Renal cortical epithelial cell (primary cell): ENCODE measurements around the gene ANO6. TPM values are rescaled to one million over a fixed set of nuclear protein-coding genes. Genes with fewer than 3 reads are reported as not detected.
A peak's percentile ranks its signal among the peaks of the same experiment; 100 is the strongest.
"Not testable (repeated sequence)": the region's sequence is repeated elsewhere in the genome, so short reads cannot be mapped to it uniquely, and the experiment has no call there.

Experiments
- DNase-seq: peaks from one replicate; pipeline ENCODE4 v3.0.0-alpha.2; 2011; ENCODE audit warnings: low read depth
- total RNA-seq: library from RNA; depleted of rRNA; stranded (reverse); fragments of >200 nt; gene quantifications from 2 replicates; pipeline ENCODE4 v1.2.3, GENCODE V29; 2014

The ANO6 gene
- total RNA-seq, 1 donor from 2014 or later: 96.2 TPM

DNA sequence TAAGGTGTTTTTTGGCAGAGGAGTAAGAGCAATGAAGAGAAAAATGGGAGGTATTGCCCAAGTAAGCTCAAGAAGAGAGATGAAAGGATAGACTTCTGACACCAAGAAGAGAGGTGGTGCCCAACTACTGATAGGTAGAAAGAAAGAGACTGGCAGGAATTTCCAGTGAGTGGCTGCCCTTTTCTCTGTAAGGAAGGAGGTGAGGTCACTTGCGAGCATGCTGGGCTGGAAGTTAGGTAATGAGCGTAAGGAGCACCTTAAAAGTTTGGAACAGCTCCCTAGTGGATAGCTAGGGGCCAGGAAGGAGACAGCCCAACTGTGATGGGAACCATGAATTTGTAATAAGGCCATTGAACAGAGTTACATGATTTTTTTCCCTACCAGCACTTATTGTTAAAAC lies 127.0 kb downstream of the ANO6 start:
- DNase-seq: no peak

DNA sequence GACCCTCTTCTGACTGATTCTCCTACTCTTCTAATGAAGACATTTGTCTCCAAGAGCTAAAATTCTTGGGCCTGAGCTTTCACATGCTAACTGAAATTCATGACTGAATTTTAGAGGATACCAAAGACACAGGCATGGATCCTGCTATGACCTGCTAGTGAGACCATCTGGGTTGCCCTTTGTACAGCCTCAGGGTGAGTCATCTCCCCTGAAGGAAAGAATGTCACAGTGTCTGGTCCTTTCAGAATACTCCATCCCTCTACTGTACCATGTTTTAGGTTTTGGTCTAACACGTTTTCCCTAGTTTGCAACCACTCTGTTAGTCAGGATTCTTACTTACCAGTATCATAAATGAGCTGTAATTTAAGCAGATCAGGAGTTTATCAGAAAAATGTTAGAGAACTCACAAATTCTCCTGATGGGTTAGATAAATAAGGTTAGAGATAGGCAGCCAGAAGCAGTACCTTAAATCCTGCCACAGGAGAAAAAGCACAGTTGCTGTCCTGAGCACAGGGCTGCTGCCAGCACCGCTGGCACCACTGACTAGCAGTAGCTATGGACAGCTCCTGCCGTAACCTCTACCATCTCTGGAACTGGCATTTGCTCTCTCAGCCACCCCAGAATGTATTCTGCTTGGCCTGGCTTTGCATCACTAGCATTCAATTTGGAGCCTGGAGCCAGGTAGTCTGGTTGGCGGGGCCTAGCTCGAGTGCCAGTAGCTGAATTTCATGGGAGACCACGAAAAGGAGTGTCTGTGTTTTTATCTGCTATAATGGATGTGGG lies 127.6 kb downstream of the ANO6 start:
- peak; percentile 46 for DNase-seq

DNA sequence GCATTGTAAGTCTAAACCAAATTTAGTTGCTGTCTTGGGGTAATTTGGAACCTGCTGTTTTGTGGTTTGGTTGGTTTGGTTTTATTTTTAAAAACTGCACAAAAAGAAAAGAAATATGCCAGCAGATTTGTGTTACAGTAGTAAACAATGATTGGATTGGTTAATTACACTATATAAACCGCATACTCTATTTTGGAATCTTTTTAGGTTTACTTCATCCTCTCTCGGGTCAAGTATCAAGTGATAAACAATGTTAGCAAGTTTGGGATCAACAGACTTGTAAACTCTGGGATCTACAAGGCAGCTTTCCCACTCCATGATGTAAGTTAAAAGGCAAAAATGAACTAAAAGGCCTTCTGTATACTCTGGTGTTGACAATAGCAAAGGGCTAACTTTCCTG lies 132.4 kb downstream of the ANO6 start:
- no peak for DNase-seq

DNA sequence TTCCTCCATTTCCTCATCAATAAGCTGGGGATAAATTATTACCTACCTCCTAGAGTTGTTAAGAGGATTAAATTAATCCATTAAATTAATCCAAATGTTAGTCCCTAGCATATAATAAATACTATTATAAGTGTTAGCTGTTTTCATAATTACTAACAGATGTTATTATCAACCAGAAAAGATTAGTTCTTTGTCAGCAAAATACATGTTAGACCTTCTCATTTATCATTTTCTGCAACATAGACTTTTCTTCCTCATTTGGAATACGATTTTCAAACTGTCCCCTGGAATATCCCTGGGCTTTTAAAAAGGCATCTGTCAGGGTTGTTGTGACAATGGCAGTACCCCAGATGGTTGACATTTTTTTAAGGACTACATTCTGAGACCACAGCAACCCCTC lies 133.1 kb downstream of the ANO6 start:
- DNase-seq: no peak

DNA sequence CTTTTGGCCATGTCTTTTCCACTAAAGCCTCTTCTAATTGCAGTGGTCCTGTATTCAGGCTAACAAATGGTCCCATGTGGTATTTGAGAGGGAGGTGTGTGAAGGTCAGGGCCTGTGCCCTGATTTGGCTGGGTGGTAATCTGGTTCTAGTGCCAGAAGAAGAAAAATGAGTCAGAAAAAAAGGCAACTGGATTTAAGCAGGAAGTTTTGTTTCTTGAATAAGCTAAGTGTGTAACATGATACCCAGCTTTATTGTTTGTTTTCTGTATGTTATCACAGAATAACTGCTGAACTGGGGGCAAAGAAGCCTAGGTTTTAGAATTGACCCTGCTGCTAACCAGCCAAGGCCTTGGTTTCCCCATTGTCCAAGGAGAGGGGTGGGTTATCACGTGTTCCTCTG lies 134.0 kb downstream of the ANO6 start:
- DNase-seq: no peak

DNA sequence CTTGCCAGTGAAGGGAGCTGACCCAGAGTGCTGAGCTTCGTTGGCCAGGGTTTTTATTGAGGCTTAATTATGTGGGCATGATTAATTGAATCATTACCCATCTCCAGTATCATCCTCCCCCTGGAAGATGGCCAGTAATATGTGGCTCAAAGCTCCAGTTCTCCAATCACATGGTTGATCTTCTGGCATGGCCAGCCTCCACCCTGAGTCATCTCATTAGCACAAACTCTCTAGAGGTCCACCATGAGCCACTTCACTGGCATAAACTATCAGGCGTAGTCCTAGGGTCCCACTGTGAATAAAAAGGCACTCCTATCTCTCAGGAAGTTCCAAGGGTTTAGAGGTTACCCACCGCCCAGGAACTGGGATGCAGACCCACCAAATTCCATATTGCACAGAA lies 135.0 kb downstream of the ANO6 start:
- DNase-seq: no peak

DNA sequence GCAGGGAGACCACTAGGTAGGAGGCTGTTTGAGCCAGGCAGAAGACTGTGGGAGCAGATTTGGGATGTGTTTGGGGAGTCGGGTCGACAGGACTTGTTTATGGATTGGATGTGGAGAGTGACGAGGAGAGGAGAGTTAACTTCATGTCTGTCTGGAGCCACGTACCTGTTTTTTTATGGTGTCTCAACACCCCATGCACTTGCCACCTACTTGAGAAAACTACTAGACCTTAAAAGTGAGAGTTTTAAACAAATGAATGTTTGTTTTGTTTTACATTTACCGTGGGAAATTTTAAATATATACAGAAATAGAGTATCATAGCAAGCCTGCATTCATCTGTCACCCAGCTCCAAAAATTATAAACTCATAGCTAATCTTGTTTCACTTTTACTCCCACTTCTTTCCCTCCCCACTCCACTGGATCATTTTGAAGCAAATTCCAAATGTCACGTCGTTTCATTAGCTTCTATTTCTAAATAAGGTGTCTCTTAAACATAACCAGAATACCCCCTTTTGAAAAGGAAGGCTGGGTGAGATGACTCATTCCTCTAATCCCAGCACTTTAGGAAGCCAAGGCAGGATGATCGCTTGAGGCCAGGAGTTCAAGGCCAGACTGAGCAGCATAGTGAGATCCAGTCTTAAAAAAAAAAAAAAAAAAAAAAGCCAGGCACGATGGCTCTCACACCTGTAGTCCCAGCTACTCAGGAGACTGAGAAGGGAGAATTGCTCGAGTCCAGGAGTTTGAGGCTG lies 136.2 kb downstream of the ANO6 start:
- no peak for DNase-seq

DNA sequence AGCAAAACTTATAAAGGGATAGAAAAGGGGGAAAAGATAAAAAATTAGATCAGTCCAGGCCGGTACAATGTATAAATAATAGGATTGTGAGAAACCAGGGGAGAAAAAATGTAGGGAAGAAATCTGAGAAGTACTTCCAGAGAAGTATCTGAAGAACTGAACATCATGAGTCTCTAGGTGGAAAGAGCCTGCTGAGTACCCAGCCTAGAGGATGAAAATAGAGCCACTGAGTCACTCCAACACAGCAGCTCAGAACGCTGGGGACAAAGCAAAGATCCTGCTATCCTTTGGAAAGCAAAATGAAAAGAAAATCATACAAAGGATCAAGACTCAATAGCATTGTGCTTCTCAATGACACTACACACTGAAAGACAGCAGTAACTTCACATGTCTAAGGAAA lies 138.0 kb downstream of the ANO6 start:
- no peak for DNase-seq

DNA sequence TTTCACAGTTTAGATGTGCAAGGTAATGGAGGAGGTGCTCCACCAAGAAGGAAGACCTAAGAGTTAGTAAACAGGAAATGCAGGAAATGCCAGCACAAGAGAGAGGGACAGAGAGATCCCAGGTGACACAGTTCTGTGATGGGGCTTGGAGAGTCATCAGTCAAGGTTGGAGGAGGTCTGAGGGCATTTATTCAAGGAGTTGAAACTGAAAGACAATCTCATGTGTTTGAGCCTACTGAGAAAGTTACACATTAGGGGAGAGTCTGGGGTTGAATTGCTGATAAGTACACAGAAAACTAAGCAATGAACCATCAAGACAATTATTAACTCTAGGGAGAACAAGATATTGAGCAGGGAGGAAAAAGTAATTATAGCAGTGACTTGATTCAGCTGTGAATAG lies 138.5 kb downstream of the ANO6 start:
- peak; percentile 84 for DNase-seq

DNA sequence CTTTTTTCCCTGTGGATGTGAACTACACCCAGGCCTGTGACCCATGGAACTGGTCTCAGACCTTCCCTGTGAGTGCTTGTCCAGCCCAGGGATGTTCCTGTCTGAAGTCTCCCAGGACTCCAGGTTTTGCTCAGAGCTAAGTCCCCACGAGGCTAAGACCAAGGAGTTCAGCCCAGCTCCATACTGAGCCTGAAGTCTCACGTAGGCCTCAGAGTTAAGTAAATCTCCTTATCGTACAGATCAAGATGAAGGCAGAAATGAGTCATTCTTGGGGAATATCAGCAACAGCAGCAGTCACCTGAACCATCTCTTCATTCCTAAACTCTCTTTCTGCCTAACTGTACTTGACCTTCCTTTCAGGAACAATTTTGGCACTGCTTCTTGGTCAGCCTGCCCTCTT lies 139.8 kb downstream of the ANO6 start:
- DNase-seq: no peak

DNA sequence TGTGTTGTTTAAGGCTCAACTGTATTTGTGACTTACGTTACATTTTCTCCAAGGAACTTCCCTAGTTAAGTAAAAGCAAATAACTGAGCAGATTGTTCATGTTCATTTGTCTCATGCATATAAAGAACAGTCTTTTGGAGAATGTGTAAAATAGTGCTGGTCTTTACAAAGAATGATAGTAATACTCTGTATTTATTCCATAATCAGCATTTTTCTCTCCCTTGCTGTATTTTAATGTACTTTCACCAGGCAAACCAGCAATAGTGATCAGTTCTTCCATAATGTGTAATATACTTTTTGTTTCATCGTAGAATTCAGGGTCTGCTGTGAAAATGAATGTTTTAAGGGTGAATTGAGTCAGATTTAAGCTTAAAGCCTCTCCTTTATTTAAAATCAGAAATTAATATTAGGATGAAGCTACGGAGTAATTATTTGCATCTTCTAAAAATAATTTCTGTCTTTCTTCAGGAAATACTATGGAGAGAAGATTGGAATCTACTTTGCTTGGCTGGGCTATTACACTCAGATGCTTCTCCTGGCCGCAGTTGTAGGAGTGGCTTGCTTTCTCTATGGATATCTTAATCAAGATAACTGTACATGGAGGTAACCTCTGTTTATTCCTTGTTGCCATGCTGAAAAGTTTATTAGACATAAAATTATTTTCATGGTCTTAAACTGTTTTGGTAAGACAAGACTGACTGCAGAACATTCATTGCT lies 141.1 kb downstream of the ANO6 start:
- DNase-seq: no peak

DNA sequence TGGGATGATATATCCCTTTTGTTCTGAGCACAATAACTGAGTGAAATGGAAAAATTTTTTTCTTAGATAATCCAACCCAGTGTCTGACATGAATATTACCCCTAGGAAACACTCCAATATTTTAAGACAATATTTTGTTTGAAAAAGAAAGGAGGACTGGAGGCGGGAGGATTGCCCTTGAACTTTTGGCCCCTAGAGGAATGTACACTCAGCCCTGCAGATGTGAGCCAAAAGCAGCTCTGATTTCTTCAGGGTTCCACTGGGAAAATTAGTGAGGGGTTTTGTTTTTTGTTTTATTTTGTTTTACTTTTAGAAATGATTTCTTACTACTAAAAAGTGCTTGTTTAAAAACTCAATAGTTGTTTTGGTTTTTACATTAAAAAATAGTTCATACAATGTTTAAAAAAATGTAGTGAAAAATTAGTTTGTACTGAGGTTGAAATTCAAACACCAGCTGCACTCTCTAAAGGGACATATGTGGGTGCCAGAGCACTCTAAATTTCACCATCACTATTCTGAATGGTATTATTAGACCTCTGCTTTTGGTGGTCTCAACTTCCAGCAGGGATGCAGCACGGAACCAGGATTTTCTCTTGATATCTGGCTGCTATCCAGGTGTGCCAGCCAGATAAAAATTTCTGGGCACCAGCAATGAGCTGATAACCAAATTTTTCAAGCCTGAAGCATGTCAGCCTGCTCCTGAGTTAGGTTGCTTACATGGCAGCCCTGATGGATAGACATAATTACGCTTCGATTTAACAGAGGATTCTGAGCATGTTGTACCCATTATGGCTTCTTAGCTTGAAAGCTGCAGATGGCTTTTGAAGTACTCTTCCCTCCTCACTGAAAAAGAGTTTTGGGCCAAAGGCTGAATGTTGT lies 141.9 kb downstream of the ANO6 start:
- no peak for DNase-seq

DNA sequence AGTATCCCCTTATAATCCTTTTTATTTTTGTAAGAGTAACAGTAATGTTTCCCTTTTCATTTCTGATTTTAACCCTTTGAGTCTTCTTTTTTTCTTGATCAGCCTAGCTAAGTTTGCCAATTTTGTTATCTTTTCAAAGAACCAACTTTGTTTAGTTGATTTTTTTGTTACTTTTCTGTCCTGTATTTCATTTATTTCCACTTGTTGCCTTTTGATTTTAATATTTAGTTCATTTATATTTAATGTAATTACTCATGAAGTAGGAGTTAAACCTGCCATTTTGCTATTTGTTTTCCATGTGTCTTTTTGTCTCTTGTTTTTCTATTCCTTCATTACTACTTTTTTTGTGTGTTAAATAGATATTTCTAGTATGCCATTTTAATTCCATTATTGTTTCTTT lies 146.4 kb downstream of the ANO6 start:
- no peak for DNase-seq

DNA sequence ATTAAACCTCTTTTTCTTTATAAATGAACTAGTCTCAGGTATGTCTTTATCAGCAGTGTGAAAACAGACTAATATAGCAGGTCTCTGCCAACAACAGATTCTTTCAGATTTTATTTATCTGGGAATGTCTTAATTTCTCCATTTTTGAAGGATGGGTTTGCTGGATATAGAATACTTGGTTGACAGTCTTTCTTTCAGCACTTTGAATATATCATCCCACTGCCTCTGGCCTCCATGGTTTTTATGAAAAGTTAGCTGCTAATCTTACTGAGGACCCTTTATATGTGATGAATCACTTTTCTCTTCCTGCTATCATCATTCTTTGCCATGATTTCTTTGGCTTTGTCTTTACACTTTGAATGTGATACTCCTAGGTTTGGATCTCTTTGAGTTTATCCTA lies 148.0 kb downstream of the ANO6 start:
- no peak for DNase-seq

DNA sequence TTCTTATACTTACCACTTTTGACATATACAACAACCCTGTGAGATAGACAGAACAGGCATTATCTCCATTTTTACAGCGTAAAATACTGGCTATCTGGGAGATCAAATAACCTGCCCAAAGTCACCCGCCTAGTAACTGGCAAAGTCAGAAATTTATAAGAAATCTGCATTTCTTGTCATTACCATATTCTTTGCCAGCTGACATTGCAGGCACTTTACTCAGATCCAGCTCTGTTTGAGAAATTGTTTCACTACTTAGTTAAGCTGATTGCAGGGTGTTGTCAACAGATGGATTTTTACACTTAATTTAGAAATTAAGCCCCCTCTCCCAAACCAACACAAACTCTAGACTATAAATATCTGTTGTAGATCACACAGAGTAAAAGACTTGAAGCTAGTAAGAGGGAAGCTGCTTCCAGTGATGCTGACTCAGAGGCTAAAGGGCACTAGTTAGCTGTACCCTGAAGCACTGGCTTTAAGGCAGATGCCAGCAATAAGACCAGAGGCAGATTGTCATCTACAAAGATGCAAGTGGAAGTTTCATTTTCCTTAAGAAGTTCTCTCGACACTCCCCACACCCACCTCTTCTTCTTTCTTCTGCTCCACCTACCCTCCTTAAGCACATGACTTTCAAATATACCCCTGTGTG lies 153.1 kb downstream of the ANO6 start:
- DNase-seq: peak; percentile 81

DNA sequence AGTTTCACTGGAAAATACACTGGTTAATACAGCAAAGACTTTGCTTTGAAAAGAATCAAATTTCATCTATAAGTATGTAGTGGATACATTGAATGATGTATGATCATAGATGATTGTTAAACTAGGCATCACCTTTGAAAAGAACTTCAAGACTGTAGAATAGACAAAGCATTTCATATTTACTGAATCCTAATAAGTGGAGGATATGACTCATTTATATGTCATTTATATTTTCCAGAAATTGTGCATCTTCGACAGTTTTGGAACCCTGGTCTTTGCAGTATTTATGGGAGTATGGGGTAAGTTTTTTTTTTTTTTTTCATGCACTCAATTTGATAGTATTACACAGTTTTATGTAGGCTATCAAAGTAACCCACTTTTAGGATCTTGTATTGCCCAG lies 161.9 kb downstream of the ANO6 start:
- no peak for DNase-seq

DNA sequence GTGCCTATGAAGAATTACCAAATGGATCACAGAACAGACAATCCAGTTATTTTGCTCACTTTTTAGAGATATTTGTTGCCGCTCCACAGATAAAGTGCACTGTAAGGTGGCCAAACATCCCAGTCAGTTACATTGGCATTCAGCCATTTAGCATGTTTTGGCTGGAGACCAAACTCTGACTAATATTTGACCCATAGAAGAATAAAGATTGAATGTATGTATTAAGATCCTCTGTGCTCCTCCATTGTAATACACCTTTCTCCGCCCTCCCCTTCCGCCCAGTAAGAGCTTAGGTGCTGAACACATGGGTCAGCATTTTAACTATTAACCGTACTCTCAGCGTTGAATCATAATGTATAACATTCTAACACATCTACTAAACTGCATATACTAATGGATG lies 163.4 kb downstream of the ANO6 start:
- no peak for DNase-seq

DNA sequence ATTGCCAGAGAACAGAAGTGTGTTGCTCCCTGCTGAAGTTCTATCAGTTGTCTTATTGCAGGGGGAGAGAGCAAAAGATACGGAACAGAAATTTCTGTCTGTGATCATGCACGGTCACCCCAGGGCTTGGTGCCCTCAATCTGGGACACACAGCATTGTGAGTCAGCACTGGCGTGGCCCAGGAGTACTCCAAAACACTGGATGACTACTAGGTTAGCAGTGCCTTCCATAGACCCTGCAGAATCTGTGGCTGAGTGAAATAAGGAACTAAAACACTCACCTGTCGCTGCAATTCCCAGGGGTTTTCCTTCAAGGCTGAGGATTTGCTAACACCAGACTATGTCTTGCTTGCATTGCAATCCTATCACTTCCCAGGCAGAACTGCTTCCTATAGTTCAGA lies 165.5 kb downstream of the ANO6 start:
- no peak for DNase-seq

DNA sequence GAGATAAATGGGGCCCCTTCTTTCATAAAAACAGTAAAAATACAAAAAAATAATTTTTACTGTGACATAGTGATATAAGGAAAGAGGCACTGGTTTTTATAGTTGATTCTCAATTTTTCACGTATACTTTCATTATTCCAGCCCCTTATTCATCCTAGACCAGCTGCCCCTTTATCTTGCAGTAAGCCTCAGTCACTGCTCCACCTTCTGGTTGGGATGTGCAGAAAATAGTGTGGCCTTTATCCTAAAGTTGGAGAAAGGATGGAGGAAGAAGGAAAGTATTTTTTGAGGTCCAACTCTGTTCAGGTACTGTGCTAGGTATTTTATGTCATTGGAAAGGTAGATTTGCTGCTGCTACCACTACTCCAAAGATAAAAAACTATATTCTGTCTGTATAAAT lies 172.7 kb downstream of the ANO6 start:
- peak; percentile 31 for DNase-seq

DNA sequence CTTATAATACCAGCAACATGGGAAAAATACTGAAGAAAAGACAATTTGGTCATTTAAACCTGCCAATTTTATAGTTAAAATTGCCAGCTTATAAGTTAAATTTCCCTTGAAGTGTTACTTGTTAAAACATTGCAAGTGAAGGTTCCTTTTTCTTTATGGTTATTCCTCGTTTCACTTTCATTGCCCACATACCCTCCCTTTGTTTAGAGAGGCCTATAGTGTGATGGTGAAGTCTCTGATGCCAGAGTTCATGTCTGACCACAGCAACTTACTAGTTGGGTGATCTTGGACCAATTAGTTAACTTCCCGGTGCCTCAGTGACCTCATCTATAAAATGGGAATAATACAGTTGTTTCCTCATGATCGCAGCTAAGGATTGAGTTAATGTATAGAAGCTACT lies 173.5 kb downstream of the ANO6 start:
- no peak for DNase-seq

DNA sequence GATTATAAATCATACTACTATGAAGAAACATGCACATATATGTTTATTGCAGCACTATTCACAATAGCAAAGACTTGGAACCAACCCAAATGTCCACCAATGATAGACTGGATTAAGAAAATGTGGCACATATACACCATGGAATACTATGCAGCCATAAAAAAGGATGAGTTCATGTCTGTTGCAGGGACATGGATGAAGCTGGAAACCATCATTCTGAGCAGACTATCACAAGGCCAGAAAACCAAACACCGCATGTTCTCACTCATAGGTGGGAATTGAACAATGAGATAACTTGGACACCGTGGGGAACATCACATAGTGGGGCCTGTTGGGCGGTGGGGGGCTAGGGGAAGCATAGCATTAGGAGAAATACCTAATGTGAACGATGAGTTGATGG lies 181.6 kb downstream of the ANO6 start:
- not testable (repeated sequence) for DNase-seq
